Epithelial cell of prostate (primary cell): Measurements from ENCODE around the gene FOXK1.

Experiments
- DNase-seq: peaks from one replicate; pipeline ENCODE4 v3.0.0-alpha.2; 2011; ENCODE audit warnings: low read depth, low spot score
- H3K27ac ChIP-seq: fragments of 450-650 bp; 2 replicates; pipeline ENCODE4 v1.5.1; 2017; ENCODE audit warnings: mild to moderate bottlenecking

The FOXK1 gene

DNA sequence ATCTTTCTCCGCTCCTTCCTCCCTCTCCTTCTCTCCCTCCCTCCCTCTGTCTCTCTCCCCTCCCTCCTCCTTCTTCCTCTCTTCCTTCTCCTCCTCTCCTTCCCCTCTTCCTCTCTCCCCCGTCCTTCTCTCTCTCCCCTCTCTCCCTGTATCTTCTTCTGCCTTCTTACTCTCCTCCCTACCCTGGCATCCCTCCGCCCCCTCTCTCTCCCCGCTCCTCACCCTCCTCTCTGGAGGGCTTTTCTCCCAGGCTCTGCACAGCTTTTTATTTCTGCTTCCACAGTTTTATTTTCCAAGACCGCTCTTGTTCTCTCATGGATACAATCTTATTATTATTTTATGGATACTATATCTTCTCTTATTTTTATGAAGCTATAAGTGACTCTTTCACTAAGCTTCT lies 125.9 kb downstream of the FOXK1 start:
- DNase-seq: no peak

DNA sequence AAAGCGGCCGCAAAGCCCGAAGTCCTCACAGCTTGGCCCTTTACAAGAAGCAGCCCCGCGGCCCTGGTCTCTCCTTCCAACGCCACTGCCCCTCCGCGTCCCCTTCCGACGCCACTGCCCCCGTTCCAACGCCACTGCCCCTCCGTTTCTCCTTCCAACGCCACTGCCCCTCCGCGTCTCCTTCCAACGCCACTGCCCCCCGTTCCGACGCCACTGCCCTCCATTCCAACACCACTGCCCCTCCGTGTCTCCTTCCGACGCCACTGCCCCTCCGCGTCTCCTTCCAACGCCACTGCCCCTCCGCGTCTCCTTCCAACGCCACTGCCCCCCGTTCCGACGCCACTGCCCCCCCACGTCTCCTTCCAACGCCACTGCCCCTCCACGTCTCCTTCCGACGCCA lies 126.5 kb downstream of the FOXK1 start:
- H3K27ac ChIP-seq: no peak overlapping the region
- DNase-seq: no peak

More for the DNA sequence above, 125.9 kb downstream of the FOXK1 start:
- no peak overlapping the region for H3K27ac ChIP-seq

DNA sequence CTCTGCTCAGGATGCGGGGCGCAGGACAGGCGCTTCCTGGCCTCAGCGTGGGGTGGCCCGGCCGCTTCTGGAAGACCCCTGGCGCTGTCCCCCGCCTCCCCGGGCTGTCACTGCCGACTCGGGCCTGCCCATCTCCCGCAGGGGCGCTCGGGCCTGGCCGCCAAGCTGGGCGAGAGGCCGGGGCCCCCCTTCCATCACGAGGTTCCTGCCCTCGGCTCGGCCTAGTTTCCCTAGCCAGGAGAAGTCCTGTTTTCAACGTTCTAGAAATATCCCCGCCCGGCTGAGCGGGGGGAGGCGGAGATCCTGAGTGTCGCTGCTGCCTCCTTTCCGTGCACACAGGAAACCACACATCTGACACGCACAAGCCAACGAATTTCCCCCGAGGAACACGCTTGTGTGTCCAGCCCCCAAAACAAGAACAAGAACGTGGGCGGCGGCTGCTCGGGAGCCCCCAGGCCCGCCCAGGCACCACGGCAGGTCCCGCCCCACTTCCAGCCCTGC lies 127.0 kb downstream of the FOXK1 start:
- DNase-seq: no peak
- H3K27ac ChIP-seq: no peak overlapping the region

DNA sequence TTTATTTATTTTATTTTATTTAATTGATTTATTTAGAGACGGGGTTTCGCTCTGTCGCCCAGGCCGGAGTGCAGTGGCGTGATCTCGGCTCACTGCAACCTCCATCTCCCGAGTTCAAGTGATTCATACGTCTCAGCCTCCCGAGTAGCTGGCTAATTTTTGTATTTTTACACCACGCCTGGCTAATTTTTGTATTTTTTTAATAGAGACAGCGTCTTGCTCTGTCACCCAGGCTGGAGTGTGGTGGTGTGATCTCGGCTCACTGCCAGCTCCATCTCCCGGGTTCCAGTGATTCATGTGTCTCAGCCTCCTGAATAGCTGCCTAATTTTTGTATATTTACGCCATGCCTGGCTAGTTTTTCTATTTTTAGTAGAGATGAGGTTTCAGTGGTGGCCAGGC lies 127.6 kb downstream of the FOXK1 start:
- no peak for DNase-seq
- H3K27ac ChIP-seq: no peak overlapping the region

DNA sequence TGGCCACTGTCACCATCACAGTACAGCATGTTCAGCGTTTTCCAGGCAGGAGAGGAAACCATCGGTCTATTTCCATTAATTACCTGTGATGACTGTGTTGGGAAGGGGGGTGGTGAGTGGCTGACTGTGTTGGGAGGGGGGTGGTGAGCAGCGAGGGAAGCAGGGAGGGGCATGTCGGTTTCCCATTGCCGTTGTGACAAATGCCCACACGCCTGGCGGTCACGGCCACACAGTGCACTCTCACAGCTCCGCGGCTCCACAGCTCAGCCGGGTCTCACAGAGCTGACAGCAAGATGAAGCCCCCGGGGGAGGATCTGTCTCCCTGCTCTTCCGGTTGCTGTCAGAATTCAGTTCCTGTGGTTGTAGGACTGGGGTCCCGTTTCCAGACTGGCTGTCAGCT lies 132.3 kb downstream of the FOXK1 start:
- no peak overlapping the region for H3K27ac ChIP-seq
- no peak for DNase-seq

DNA sequence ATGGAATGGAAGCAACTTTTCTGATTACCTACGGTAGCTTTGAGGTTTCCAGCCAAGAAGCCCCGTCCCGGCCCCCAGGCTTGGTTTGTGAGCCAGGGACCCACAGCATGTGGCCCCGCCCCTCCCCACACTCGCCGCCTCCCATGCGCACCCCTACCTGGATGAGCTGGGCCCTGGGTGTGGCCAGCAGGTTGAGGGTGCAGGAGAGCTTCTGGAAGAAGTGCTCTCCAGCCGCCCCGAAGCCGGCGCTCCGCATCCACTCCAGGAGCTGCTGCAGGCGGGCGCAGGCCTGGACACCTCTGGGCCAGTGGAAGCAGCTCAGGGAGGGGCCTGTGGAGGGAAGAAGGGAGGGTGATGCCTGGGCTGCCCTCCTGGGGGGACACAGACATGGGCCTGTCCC lies 133.0 kb downstream of the FOXK1 start:
- no peak for DNase-seq

DNA sequence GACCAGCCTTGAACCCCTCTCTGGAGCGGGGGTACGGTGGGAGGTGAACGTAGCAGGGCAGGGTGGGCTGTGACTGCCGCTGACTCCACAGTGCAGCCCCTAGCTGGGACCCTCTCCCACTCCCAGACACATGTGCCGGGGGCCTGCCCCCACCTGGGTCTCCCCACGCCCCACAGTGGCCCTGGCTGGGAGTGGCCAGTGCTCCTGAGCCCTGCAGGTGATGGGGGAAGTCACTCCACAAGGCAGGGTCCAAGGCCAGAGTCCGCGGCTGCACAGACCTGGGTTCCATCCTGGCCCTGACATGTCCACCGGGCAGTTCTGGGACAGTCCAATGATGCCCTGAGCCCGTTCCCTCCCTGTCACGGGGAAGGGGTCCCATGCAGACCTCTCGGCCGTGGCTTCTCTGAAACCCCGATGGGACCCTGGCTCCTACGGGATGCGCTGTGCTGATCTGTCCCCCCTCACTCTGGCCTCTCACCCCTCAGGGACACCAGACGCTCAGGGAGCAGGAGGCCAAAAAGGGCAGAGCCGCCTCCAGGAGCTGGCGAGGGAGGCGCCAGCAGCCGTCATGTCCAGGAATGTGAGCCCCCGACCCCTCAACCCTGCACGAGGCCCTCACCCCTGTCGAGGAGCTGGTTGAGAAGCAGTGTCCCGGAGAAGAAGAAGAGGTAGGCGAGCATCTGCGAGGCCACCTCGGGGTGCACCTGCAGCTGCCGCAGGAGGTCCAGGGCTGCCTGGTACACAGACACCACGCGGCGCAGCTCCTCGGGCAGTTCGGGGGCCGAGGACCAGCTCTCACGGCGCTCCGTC lies 133.7 kb downstream of the FOXK1 start:
- no peak overlapping the region for H3K27ac ChIP-seq
- DNase-seq: no peak

More for the DNA sequence above, 133.0 kb downstream of the FOXK1 start:
- no peak overlapping the region for H3K27ac ChIP-seq

DNA sequence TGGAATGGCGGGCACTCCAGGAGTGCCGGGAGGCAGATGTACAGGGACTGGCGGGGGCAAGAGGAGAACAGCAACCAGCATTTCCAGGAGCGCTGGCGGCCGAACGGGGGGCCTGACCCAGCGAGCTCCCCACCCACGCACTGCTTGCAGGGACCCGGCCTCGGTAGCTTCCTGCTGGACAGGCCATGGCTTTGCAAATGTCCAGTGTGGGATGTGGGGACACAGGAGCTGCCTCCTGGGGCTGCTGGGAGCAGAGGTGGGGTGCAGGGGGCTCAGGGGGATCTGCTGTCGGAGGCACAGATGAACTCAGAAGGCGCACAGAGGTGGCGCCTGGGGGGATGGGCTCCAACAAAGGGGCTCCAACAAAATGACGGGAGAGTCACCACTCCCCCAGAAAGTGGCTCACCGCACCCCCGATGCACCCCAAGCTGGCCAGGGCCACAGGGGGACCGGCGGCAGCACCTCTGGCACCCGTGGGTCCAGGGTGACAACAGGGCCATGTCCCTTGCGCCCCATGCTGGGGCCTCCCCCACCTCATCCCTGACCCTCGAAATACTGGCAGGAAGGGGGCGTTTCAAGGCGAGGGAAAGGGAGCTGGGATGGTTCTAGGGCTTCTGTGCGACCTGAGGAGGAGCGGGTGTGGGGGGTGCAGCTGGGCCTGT lies 134.5 kb downstream of the FOXK1 start:
- DNase-seq: no peak

DNA sequence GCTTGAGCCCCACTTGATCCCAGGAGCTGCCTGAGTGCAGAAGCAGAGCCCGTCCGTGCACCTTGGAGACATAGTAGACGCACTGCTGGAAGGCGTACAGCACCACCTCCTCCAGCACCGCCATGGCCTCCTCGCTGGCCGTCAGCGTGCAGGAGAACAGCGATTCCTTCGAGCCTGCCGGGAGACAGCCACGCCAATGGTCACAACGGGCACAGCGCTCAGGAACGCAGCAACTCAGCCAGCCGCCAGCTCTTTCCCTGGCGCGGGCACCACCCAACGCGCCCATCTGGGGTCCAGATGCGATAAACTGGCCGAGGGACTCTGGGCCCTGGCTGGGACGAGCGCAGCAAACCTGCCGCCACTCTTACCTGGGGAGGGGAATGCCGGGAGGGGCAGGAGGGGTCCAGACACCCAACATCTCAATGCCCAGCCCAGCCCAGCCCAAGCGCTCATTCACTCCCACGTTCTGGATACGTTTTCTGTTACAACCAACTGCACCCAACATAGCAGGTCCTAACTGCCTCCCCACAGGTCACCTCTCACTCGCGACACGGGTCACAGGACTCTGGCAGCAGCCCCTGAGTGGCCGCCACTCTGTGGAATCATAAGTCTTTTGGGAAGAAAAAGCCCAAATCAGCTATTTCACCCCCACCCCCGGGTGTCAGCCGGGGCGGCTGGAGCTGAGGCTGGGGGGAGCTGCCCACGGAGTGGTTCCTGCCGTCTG lies 135.2 kb downstream of the FOXK1 start:
- no peak overlapping the region for H3K27ac ChIP-seq
- DNase-seq: no peak

More for the DNA sequence above, 134.5 kb downstream of the FOXK1 start:
- no peak overlapping the region for H3K27ac ChIP-seq

DNA sequence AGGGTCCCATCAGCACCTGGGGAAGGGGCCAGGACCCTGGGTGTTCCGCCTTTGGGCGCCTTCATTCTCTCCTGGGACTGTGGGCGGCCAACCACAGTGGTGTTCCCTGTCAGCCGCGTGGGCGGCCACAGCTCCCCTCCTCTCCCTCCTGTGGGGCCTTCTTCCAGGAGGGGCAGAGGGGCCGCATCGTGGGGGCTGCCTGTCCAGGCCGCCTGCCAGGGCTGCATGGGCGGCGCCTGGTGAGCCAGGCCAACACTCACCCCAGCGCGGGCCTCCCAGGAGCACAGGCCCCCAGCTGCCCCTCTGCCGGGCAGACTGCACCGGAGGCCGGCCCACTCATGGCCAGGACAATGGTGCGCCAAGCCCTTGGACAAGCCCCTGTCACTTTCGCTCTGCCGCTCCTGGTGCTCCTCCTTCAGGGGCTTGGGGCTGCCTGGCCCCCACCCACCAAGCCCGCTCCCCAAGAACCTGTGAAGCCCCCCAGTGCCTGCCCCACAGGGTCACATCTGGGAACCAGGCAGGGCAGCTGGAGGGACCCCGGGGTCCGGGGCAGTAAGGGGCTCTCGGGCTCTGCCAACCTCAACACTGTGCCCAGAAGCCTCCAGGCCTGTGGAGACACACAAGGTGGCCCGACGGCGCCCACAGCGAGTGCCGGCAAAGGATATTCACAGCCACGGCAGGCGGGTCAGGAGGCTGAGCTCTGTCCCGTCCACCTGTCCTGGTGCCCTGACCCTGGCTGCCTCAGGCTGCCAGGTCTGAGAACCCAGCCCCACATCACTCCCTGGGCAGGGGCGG lies 136.1 kb downstream of the FOXK1 start:
- DNase-seq: no peak
- no peak overlapping the region for H3K27ac ChIP-seq

DNA sequence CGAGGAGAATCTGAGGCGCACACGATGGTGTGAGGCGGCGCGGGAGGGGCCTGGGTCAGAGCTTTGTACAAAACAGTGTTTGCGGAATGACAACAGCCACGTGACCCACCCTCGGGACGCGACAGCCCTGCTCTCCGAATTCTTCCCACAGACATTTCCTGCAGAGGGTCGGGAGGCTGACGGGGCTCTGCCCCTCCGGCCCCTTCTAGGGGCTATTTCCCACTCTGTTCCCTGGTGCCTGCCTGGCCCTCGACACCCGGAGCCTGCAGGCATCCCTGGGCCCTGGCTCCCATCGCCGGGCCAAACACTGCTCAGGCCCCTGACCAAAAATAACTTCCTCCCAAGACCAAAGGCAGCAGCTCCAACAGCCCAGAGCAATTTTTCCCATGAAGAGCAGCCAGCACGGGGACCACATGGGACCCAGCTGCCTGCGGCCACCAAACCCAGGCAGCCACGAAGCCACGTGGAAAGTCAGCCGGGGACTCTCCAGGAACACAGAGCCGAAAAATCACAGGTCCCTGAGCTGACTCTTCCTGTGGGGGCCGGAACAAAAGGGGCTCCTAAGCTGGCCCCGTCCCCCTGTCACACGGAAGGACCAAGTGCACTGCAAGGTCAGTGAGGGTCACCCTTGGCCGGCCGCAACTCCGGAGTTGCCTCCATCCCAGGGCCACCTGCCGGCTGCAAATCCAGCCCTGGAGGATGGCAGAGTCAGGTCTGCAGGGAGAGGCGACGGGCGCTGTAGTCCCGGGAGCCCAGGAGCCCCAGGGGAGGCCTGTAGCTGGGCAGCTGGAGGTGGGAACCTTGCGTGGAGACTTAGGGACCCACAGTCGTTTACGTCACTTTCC lies 137.7 kb downstream of the FOXK1 start:
- H3K27ac ChIP-seq: no peak overlapping the region
- no peak for DNase-seq

DNA sequence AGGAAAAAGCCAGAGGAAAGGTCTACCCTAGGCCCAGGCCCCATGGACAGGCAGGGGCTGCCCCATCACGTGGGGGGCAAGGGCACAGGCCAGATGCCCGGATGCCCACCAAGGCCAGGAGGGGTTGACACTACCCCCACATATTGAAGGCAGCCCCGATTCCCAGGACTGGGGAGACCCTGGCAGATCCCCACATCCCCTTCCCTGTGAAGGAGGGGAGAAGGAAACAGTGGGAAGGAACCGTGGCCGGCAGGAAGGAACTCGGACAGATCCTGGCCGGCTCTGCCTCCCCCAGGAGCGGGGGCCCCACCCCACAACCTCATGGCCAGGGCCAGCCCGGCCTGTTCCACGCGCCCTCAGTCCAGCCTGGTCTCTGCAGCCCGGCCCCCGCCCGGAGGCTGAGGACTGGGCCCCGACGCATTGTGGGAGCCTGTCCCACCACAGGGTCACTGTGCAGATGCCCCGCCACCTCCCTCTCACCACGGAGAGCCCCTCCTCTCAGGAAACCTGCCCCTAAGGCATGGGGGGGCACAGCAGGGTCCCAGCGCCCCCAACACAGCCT lies 138.4 kb downstream of the FOXK1 start:
- DNase-seq: no peak
- H3K27ac ChIP-seq: no peak overlapping the region
